Endothelial cell of umbilical vein (primary cell): ENCODE results near the gene CBLB. TPM values are rescaled to one million over a fixed set of nuclear protein-coding genes. Genes with fewer than 3 reads are reported as not detected.

Experiments
- Bru-seq: library from RNA; stranded (reverse); fragments of 400-500 nt; gene quantifications from one replicate; lab custom pipeline; 2021; lab: Mats Ljungman, UMichigan
- BruChase-seq, 2 experiments: library from RNA; stranded (reverse); fragments of 400-500 nt; gene quantifications; one replicate each; lab custom pipeline; 2021; lab: Mats Ljungman, UMichigan
- BruUV-seq: library from RNA; stranded (reverse); fragments of 400-500 nt; replicated peaks from 2 replicates; lab custom pipeline; 2021; lab: Mats Ljungman, UMichigan
- CTCF ChIA-PET: fragments of 300-600, 350-600 bp; sonication (Branson Sonifier 250); formaldehyde crosslinking; loops from one replicate; lab custom pipeline; 2021; ENCODE audit warnings: antibody characterized with exemption, inconsistent platforms; lab: Charles Lee
- POLR2A ChIA-PET: fragments of 300-600, 350-600 bp; sonication (Branson Sonifier 250); formaldehyde crosslinking; loops from one replicate; lab custom pipeline; 2021; ENCODE audit warnings: antibody characterized with exemption, inconsistent platforms; lab: Charles Lee
- DNase-seq: peaks from one replicate; pipeline ENCODE4 v3.0.0-alpha.2; 2011; ENCODE audit warnings: low read depth, low spot score
- FAIRE-seq: peaks from 2 replicates; lab custom pipeline; 2011; peaks lifted over from hg19 to GRCh38; lab: Jason Lieb, UNC
- H2AFZ ChIP-seq: 2 replicates; pipeline ENCODE4 v1.6.0; 2012; ENCODE audit warnings: low read depth, low read length, control low read depth, inconsistent platforms
- H3K27ac ChIP-seq: 2 replicates; pipeline ENCODE4 v1.5.1; 2011; ENCODE audit warnings: low read depth, mild to moderate bottlenecking, control low read depth, low read length, moderate library complexity; ENCODE audit not compliant: insufficient read depth
- H3K27me3 ChIP-seq, 2 experiments: 2 replicates each; pipeline versions ENCODE4 v1.6.0 to v1.6.1; 2011; ENCODE audit warnings: low read length in 2 of 2, mixed read lengths in 1 of 2; ENCODE audit not compliant: control insufficient read depth in 2 of 2, insufficient read depth in 2 of 2
- H3K36me3 ChIP-seq, 2 experiments: 2 replicates in 1 of 2; 3 replicates in 1 of 2; pipeline ENCODE4 v1.5.1; 2011; ENCODE audit warnings: low read length in 2 of 2, mild to moderate bottlenecking in 1 of 2, moderate library complexity in 1 of 2; ENCODE audit not compliant: control insufficient read depth in 2 of 2, insufficient read depth in 2 of 2; ENCODE audit errors: extremely low read depth in 1 of 2
- H3K4me1 ChIP-seq: 3 replicates; pipeline ENCODE4 v1.5.1; 2011; ENCODE audit warnings: mild to moderate bottlenecking, low read length; ENCODE audit not compliant: control insufficient read depth, insufficient read depth; ENCODE audit errors: extremely low read depth
- H3K4me2 ChIP-seq: 2 replicates; pipeline ENCODE4 v1.6.1; 2011; ENCODE audit warnings: low read length, control low read depth, mixed read lengths; ENCODE audit not compliant: insufficient read depth
- H3K4me3 ChIP-seq, 3 experiments: fragments of 200-600 bp in 1 of 3; sonication (generic), shearing (Covaris generic) in 1 of 3; replicated peaks in 1 of 3; 2 replicates each; pipeline ENCODE4 v1.5.1; 2011 to 2016; ENCODE audit warnings: control low read depth in 3 of 3, low read length in 3 of 3, mild to moderate bottlenecking in 2 of 3, inconsistent platforms in 1 of 3, low read depth in 1 of 3, moderate library complexity in 1 of 3; ENCODE audit not compliant: insufficient read depth in 1 of 3
- H3K79me2 ChIP-seq: 2 replicates; pipeline ENCODE4 v1.6.0; 2012; ENCODE audit warnings: low read length, inconsistent platforms; ENCODE audit not compliant: control insufficient read depth, insufficient read depth
- H3K9ac ChIP-seq: replicated peaks from 2 replicates; pipeline ENCODE3; 2011; ENCODE audit warnings: low read length, control low read depth; ENCODE audit not compliant: insufficient read depth; ENCODE audit errors: extremely low read depth
- H3K9me1 ChIP-seq: replicated peaks from 3 replicates; pipeline ENCODE4 v1.6.0; 2011; ENCODE audit warnings: mild to moderate bottlenecking, low read length; ENCODE audit not compliant: control insufficient read depth, insufficient read depth; ENCODE audit errors: extremely low read depth
- H3K9me3 ChIP-seq: replicated peaks from 2 replicates; pipeline ENCODE4 v1.5.1; 2012; ENCODE audit warnings: low read length, inconsistent platforms; ENCODE audit not compliant: control insufficient read depth, insufficient read depth
- H4K20me1 ChIP-seq: replicated peaks from 2 replicates; pipeline ENCODE3; 2011; ENCODE audit warnings: mild to moderate bottlenecking, low read length; ENCODE audit not compliant: control insufficient read depth, insufficient read depth; ENCODE audit errors: extremely low read depth
- EZH2 ChIP-seq: IDR thresholded peaks from 2 replicates; pipeline ENCODE4 v1.6.1; 2012; ENCODE audit warnings: borderline replicate concordance, low read depth, mild to moderate bottlenecking, moderate library complexity, low read length, inconsistent platforms; ENCODE audit not compliant: severe bottlenecking
- FOS ChIP-seq: IDR thresholded peaks from 2 replicates; pipeline ENCODE4 v1.6.1; 2011; ENCODE audit warnings: mild to moderate bottlenecking, low read length, moderate library complexity, borderline replicate concordance; ENCODE audit not compliant: insufficient read depth
- GATA2 ChIP-seq: IDR thresholded peaks from 2 replicates; pipeline ENCODE4 v1.7.0; 2011; ENCODE audit warnings: low read depth, mild to moderate bottlenecking, moderate library complexity, mixed read lengths, low read length; ENCODE audit not compliant: insufficient read length, insufficient read depth
- JUN ChIP-seq: IDR thresholded peaks from 2 replicates; pipeline ENCODE4 v1.6.1; 2011; ENCODE audit warnings: borderline replicate concordance, low read depth; ENCODE audit not compliant: insufficient read length, insufficient read depth
- MYC ChIP-seq: IDR thresholded peaks from one replicate; pipeline ENCODE4 v1.6.1; 2011; ENCODE audit warnings: mild to moderate bottlenecking, low read depth, low read length
- POLR2A ChIP-seq: IDR thresholded peaks from 2 replicates; pipeline ENCODE4 v1.6.1; 2012; ENCODE audit warnings: low read depth, mild to moderate bottlenecking, control low read depth, low read length
- POLR2AphosphoS5 ChIP-seq: IDR thresholded peaks from 2 replicates; pipeline ENCODE4 v1.6.1; 2012; ENCODE audit warnings: low read depth, mild to moderate bottlenecking, control low read depth, low read length, moderate library complexity; ENCODE audit not compliant: insufficient read depth
- dilution Hi-C: fragments of 300-500 bp; cut with MboI; formaldehyde crosslinking; loops from one replicate; pipeline ENCODE4 v1.15.0; 2019; ENCODE audit warnings: low sequenced_read_pairs; ENCODE audit not compliant: extremely low pct_ligation_motif_present
- intact Hi-C: fragments of 100-400 bp; cut with micrococcal nuclease; formaldehyde crosslinking; loops from one replicate; pipeline ENCODE4 v1.10.0; 2022
- long read RNA-seq: library from polyadenylated mRNA; stranded (forward); transcript quantifications from one replicate; pipeline ENCODE4 v2.0.0, GENCODE V29; 2021
- polyA minus RNA-seq, 3 experiments: library from RNA; depleted of rRNA, polyadenylated mRNA; stranded (reverse); fragments of >200 nt; gene quantifications; 1 replicate in 1 of 3; 2 replicates in 2 of 3; pipeline ENCODE4 v1.2.3, GENCODE V29; 2011
- polyA plus RNA-seq, 4 experiments: library from polyadenylated mRNA; depleted of rRNA in 3 of 4; stranded (reverse) in 3 of 4; unstranded in 1 of 4; fragments of >200 nt; gene quantifications; 2 replicates each; pipeline versions ENCODE4 v1.2.1 to v1.2.3, GENCODE V29; 2011 to 2012; ENCODE audit warnings: missing spikeins in 1 of 4
- total RNA-seq: library from RNA; stranded (reverse); gene quantifications from 2 replicates; pipeline ENCODE4 v1.2.3, GENCODE V29; 2021
- TF ChIP-seq, protein P1 (sequence below), 2 donors: IDR thresholded peaks; 1 replicate in 1 of 2; 2 replicates in 1 of 2; pipeline ENCODE4 v1.5.1; 2011; ENCODE audit warnings: low read length in 2 of 2, mild to moderate bottlenecking in 2 of 2, moderate library complexity in 2 of 2, control low read depth in 1 of 2, inconsistent platforms in 1 of 2, low read depth in 1 of 2; ENCODE audit not compliant: insufficient read depth in 1 of 2; ENCODE audit errors: extremely low read depth in 1 of 2
- TF ChIP-seq, protein P2 (sequence below): IDR thresholded peaks from 2 replicates; pipeline ENCODE4 v1.6.1; 2011; ENCODE audit not compliant: insufficient read depth, insufficient read length

The CBLB gene
- total RNA-seq (39.6 and 39.8 TPM in 2 replicates), polyA plus RNA-seq (17.1 and 17.8 TPM in 2 replicates), polyA minus RNA-seq (43.2 and 47.8 TPM in 2 replicates), Bru-seq, nascent RNA (percentile 91 among the genes with signal in this experiment), BruChase-seq, experiment 1, labeled RNA remaining after a 6-hour chase (percentile 57 among the genes with signal in this experiment), BruChase-seq, experiment 2, labeled RNA remaining after a 2-hour chase (percentile 70 among the genes with signal in this experiment)
- 13.2 and 15.4 TPM in 2 replicates for polyA plus RNA-seq (2011; cell fraction: cytosol; rRNA removed)
- 62.4 and 64.5 TPM in 2 replicates for polyA plus RNA-seq (2011; cell fraction: nucleus; rRNA removed)
- 19.5 and 22.0 TPM in 2 replicates for polyA plus RNA-seq (2012)
- polyA minus RNA-seq (2011; cell fraction: cytosol; rRNA and poly(A)+ RNA removed) = 2.6 TPM
- 139 and 164 TPM in 2 replicates for polyA minus RNA-seq (2011; cell fraction: nucleus; rRNA and poly(A)+ RNA removed)
- long read RNA-seq, full-length matches to known transcripts = 1 of 24 reads
- long read RNA-seq, partial matches to known transcripts = 2 of 24 reads
- long read RNA-seq, other reads (novel, unspliced or antisense) = 21 of 24 reads

DNA sequence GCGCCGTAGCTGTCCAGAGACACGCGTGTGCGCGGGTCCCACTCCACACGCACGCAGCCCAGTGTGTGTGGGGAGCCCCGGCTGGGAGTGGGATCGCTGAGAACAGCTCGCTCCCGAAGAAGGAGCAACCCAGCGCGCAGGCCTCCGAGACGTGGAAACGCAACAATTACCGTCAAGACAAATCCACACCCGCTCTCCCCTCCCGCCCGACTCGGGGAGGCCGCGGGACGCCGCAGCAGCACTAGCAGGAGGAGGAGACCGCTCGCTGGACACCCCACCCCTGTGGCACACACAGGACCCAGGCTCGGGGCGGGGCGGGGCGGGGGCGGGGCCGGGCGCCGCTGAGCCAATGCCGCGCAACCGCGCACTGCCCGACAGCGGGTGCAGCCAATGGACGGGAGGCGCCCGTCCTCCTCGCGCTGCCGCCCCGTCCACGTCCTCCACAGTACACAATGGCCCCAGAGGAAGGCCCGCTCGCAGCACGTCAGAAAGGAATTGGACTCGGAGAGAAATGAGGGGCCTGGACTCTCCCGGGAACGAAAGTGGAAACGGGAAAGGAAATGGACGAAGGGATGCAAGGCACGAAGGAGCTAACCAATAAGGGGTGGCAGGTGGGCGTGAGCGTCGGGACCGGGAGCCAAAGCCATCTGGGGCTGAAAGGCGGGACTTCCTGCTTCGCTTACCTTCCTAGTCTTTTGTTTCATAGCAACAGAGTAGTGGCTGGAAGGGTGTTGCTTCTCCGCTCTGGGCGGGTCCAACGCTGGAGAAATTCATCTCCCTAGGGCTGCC, at the start of gene CBLB:
TSS of gene CBLB (minus strand) at position 271 of the 789 bp plus-strand sequence. CDS start 1,435 bp downstream, outside the sequence.
- peak within 1 kb of the TSS; percentile 64 for H3K27ac ChIP-seq
- H3K9me3 ChIP-seq = no peaks in the 10 kb centered on the region
- no peaks in the 10 kb centered on the region for H3K9me1 ChIP-seq
- H3K4me1 ChIP-seq = peaks cover 34% of the 10 kb centered on the region
- no peak for TF ChIP-seq EZH2
- peak; percentile 57 for TF ChIP-seq POLR2AphosphoS5
- TF ChIP-seq POLR2A = no peak
- H3K79me2 ChIP-seq = peaks cover 27% of the 10 kb centered on the region
- H3K4me2 ChIP-seq = peak within 1 kb of the TSS; percentile 97
- POLR2A ChIA-PET = interaction anchor here (0.7 kb wide), 1 partner anchor 1142 kb away, joined by 3 read pairs; no protein-coding TSS in a partner anchor
- no peaks in the 10 kb centered on the region for H3K27me3 ChIP-seq
- H3K4me3 ChIP-seq = peak within 1 kb of the TSS; percentile 84 to 97 (median 94)
- H3K36me3 ChIP-seq = no peaks in the 10 kb centered on the region
- dilution Hi-C loops = no loop called here
- no peaks in the 10 kb centered on the region for H4K20me1 ChIP-seq
- peak within 1 kb of the TSS; percentile 93 for H3K9ac ChIP-seq
- CTCF ChIA-PET = interaction anchor here (1.0 to 2.7 kb wide), 5 partner anchors 12 to 1196 kb away, joined by 3 to 9 read pairs (median 6); no protein-coding TSS in a partner anchor
- FAIRE-seq (peak; percentile 93), DNase-seq (peak; percentile 96)
- H2AFZ ChIP-seq = peak within 1 kb of the TSS; percentile 86
- intact Hi-C loops = loop anchor here (1.0 to 10.0 kb wide), 10 partner anchors 16 to 1196 kb away; partner anchors contain the start of gene ALCAM
- no TSS peak for BruUV-seq

DNA sequence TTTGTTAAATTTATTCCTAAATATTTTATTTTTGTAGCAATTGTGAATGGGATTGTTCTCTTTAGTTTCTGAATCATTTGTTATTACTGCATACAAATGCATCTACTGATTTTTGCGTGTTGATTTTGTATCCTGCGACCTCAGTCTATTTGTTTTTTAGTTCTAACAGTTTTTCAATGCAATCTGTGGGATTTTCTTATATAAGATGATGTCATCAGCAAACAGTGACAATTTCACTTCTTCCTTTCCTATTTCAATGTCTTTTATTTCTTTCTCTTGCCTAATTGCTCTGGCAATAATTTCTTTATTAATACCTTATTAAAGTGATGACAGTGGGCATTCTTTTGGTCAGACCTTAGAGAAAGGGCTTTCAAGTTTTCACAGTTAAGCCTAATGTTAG, 48.0 kb upstream of the CBLB start:
- no peak overlapping the region for H2AFZ ChIP-seq
- no peak overlapping the region for H3K4me3 ChIP-seq
- FAIRE-seq (no peak), DNase-seq (no peak)
- no peaks in the 10 kb centered on the region for H4K20me1 ChIP-seq
- H3K27ac ChIP-seq = no peak overlapping the region
- H3K9me3 ChIP-seq = no peaks in the 10 kb centered on the region
- H3K4me2 ChIP-seq = no peak overlapping the region
- intact Hi-C loops = no loop called here
- no peaks in the 10 kb centered on the region for H3K9me1 ChIP-seq
- dilution Hi-C loops = no loop called here
- H3K36me3 ChIP-seq = no peaks in the 10 kb centered on the region
- H3K27me3 ChIP-seq = no peaks in the 10 kb centered on the region
- no peaks in the 10 kb centered on the region for H3K4me1 ChIP-seq
- ChIA-PET CTCF (no interaction called here), POLR2A (no interaction called here)
- TF ChIP-seq EZH2 = no peak
- TF ChIP-seq JUN = no peak
- no peak for TF ChIP-seq POLR2A
- TF ChIP-seq, protein P1, sequence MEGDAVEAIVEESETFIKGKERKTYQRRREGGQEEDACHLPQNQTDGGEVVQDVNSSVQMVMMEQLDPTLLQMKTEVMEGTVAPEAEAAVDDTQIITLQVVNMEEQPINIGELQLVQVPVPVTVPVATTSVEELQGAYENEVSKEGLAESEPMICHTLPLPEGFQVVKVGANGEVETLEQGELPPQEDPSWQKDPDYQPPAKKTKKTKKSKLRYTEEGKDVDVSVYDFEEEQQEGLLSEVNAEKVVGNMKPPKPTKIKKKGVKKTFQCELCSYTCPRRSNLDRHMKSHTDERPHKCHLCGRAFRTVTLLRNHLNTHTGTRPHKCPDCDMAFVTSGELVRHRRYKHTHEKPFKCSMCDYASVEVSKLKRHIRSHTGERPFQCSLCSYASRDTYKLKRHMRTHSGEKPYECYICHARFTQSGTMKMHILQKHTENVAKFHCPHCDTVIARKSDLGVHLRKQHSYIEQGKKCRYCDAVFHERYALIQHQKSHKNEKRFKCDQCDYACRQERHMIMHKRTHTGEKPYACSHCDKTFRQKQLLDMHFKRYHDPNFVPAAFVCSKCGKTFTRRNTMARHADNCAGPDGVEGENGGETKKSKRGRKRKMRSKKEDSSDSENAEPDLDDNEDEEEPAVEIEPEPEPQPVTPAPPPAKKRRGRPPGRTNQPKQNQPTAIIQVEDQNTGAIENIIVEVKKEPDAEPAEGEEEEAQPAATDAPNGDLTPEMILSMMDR (IDR thresholded peaks at IDR 0.05; ENCODE audit: extremely low read depth in 1 of 2, insufficient read depth in 1 of 2, low read depth in 1 of 2, low read length in 2 of 2) = no peak
- TF ChIP-seq, protein P2, sequence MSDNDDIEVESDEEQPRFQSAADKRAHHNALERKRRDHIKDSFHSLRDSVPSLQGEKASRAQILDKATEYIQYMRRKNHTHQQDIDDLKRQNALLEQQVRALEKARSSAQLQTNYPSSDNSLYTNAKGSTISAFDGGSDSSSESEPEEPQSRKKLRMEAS = no peak
- no peak for TF ChIP-seq FOS
- no peak for TF ChIP-seq POLR2AphosphoS5
- TF ChIP-seq GATA2 = no peak
- no peak for TF ChIP-seq MYC
- H3K79me2 ChIP-seq = no peaks in the 10 kb centered on the region
- no peak overlapping the region for H3K9ac ChIP-seq
- BruUV-seq = no TSS peak
